HG02870 (cell line): Measurements from ENCODE around the gene KCND1.
"Not testable (repeated sequence)": the region's sequence is repeated elsewhere in the genome, so short reads cannot be mapped to it uniquely, and the experiment has no call there.

Experiments used
- ATAC-seq: cut with Tn5 transposase; IDR thresholded peaks from one replicate; pipeline ENCODE4 v1.9.1; 2021; ENCODE audit warnings: mild to moderate bottlenecking, moderate library complexity; ENCODE audit not compliant: unreplicated experiment

Gene KCND1

GRCh38 chrX:48971249-48972219 lies at the start of gene KCND1:
Gene KCND1 (minus strand): TSS chrX:48971844. CDS start chrX:48970271, 1,573 bp downstream.
- ATAC-seq, result no peak

DNA sequence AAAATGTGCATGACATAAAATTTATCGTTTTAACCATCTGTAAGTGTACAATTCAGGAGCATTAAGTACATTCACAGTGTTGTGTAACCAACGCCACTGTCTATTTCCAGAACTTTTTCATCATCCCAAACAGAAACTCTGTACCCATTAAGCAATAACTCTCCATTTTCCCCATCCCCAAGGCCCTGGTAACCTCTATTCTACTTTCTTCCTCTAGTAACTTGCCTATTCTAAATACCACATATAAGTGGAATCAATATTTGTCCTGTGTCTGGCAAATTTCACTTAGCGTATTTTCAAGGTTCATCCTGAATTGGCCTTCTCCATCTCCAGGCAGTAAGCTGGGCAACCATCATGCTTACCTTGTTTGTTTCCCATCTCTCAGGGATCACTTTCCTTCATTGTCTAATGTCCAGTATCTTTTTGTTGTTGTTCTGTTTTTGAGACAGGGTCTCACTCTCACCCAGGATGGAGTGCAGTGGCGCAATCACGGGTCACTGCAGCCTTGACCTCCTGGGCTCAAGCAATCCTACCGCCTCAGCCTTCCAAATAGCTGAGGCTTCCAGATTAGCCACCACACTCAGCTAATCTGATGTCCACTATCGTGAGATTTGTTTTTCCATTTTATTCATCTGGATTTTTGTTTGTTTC lies 48.1 kb upstream of the KCND1 start:
- no peak for ATAC-seq

- no peak for ATAC-seq
Observed at GRCh38 chrX:49019050-49019449, 47.4 kb upstream of the KCND1 start.

- ATAC-seq, result no peak
Observed at GRCh38 chrX:49003696-49004095, 32.1 kb upstream of the KCND1 start.

- peak; percentile 68 for ATAC-seq
Observed at GRCh38 chrX:49002091-49002935, 30.7 kb upstream of the KCND1 start, which contains the start of gene GRIPAP1. Gene GRIPAP1 (minus strand): TSS chrX:49002264. CDS start chrX:49002229, 35 bp downstream.

- ATAC-seq, result peak; percentile 25
Observed at GRCh38 chrX:49001521-49002090, 30.0 kb upstream of the KCND1 start.

- ATAC-seq, result no peak
Observed at GRCh38 chrX:49000636-49001035, 29.0 kb upstream of the KCND1 start.

DNA sequence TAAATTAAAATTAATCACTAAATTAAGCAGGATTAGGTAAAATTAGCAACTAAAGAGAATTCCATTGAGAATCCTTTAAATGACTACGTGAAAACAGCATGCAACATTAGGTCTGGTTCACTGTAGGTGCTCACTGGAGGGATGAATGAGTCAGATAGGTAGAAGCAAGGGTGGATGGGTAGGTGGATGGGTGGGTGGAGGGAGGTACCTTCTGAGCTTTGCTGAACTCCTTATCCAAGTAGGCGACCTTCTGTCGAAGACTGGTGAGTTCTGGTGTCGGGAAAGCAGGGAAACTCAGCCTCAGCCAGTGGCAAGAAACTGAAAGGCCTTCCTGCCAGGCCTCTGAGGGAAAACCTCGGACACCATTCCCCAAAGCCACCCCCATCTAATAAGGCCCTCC lies 27.4 kb upstream of the KCND1 start:
- no peak for ATAC-seq

DNA sequence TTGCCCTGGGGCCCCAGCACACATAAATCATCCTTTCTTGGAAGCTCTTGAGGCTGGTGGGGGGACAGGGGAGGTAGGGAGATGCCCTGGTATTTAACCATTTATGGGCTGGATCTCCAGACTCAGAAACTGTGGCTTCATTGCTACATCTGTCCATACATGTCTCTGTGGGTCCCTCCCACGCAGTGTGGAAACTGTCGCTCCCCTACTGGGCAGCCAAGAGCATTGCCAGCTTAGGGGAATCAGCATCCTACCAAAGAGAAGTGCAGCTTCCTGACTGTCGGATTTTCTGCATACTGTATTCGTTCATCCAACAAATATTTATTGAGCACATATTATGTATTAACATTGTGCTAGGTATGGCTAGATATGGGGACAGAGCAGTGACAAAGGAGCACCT lies 26.7 kb upstream of the KCND1 start:
- no peak for ATAC-seq

DNA sequence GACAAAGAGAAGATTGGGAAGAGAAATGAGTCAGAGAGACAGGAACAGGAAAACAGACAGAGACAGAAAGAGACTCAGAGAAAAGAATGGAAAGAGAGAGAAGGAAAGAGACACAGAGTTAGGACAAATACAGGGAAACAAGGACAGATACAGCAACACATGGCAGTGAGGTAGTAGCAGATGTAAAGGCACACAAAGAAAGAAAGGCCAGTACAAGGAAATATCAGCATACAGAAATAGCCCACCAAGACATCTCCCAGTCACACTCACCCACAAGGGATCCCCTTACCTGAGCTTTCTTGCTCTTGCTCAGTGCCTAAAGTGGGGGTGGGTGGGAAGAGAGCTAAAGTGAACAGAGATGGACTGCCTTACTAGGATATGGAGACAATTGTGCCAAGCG lies 26.2 kb upstream of the KCND1 start:
- ATAC-seq, result no peak

DNA sequence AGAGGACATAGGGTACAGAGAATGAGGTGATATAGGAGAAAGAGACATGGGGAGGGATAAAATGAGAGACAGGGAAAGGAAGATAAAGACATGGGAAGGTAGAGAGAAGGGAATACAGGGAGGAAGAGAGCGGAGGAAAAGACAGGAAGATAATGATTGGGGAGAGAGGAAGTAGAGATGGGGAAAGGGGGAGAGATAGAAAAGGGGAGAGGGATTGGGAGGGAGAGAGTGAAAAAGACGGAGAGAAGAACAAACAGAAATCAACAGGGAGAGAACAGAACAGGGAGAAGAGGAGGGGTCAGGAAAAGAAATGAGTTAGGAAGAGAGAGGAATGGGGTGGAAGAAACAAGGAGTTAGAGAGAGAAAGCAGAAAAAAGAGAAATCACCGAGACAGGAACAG lies 25.8 kb upstream of the KCND1 start:
- no peak for ATAC-seq

DNA sequence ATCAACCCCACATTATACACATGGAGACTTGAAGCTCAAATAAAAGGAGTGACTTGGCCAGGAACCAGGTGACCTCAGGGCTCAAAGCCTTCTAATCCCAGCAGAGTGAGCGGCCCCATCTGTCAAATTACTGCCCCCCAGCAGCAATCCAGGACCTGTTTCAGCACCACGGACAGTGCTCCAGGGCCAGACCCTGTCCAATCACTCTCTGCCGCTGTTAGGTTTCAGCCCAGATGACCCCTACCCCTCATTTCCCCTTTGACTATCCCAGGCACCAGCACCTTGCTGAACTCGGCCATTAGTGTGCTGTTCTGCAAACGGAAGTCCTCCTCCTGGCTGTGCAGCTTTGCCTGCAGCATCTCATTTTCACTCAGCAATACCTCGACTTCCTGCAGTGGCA lies 25.3 kb upstream of the KCND1 start:
- ATAC-seq, result no peak

DNA sequence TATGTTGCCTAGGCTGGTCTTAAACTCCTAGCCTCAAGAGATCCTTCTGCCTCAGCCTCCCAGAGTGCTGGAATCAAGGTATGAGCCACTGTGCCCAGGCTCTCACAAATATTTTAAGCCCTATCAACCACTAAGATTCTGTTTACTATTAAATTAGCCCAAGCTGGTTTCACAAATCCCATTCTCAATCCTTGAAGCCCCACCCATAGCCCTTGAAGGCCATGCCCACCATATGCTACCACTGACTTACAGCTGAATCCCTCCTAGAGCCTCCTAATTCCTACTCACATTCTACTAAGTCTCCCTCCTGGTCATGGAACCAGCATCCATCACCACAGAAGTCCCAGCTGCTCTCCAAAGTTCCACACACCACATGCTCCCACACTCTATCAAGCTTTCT lies 20.7 kb upstream of the KCND1 start:
- ATAC-seq, result no peak

DNA sequence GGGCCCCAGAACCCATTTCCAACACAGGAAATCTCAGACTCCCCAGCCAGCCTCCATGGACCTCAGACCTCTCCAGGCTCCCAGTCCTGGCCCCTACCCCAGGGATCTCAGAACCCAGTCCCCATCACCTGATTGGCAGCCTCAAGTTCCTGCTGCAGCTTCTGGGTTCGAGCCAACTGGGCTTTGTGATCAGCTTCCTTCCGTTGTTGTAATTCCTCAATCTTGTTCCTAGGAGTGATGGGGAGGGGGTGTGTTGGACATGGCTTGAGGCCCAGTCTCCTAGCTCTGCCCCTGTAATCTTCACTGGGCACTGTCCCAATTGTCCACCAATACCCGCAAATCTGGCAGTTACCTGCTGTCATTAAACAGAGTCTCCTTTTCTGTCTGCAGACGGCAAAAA lies 17.8 kb upstream of the KCND1 start:
- ATAC-seq, result no peak

- no peak for ATAC-seq
Observed at GRCh38 chrX:48983896-48984295, 12.3 kb upstream of the KCND1 start.

GRCh38 chrX:48983081-48983480 lies 11.4 kb upstream of the KCND1 start:
- no peak for ATAC-seq

DNA sequence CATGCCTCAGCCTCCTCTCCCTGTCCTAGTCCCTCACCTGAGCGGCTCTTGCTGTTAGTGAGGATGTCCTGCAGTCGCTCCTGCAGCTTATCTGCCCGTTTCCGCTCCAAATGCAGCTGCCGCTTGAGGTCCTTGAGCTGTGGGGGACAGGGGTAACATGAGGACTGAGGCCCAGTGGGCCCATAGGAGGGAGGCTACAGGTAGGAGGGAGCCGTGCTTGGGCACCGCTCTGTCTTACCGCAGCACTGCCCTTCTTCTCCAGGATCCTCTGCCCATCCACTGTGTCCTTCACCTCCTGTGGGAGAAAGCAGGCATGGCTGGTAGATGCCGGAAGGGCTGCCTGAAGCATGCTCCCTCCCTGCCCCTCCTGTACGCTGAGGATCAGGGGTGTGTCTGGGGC lies 9.5 kb upstream of the KCND1 start:
- ATAC-seq, result no peak

DNA sequence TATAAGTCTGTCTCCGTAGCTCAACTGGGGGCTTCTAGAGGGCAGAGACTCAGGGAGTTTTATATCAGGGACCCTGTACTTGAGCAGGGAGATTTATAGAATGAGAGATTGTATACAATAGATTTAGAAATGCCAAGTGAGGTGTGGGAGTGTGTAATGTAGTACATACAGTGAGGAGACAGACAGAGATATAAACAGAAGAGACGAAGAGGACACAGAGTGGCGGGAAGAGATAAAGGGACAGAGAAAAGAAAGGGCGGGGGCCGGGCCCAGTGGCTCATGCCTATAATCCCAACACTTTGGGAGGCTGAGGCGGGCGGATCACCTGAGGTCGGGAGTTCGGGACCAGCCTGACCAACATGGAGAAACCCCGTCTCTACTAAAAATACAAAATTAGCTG lies 8.7 kb upstream of the KCND1 start:
- ATAC-seq, result not testable (repeated sequence)

DNA sequence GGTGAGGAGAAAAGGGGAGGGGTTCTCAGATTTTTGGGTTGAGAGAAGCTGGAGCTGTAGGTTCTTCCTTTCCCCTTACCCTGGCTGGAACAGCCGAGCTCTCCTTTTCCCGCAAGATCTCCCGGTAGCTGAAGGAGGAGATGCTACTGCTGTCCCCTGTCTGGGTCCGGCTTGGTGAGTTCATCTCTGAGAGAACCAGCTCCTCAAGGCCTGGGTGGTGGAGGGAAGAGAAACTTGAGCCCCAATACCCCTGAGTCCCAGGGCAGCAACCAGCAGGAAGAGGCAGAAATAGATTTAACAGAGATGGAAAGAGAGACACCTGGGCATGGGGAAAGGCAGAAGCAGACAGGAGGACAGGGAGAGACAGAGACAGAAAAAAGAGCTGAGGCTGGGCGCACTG lies 6.6 kb upstream of the KCND1 start:
- ATAC-seq, result no peak

- no peak for ATAC-seq
Observed at GRCh38 chrX:48976086-48976485, 4.4 kb upstream of the KCND1 start.

GRCh38 chrX:48975541-48975940 lies 3.9 kb upstream of the KCND1 start:
- ATAC-seq, result no peak
